Endothelial cell of umbilical vein (primary cell): Measurements from ENCODE around the gene FHOD3. TPM values are rescaled to one million over a fixed set of nuclear protein-coding genes. Genes with fewer than 3 reads are reported as not detected.

ENCODE experiments used
- BruUV-seq: library from RNA; stranded (reverse); fragments of 400-500 nt; replicated peaks from 2 replicates; lab custom pipeline; 2021; lab: Mats Ljungman, UMichigan
- CTCF ChIA-PET: fragments of 300-600, 350-600 bp; sonication (Branson Sonifier 250); formaldehyde crosslinking; loops from one replicate; lab custom pipeline; 2021; ENCODE audit warnings: antibody characterized with exemption, inconsistent platforms; lab: Charles Lee
- POLR2A ChIA-PET: fragments of 300-600, 350-600 bp; sonication (Branson Sonifier 250); formaldehyde crosslinking; loops from one replicate; lab custom pipeline; 2021; ENCODE audit warnings: antibody characterized with exemption, inconsistent platforms; lab: Charles Lee
- DNase-seq: peaks from one replicate; pipeline ENCODE4 v3.0.0-alpha.2; 2011; ENCODE audit warnings: low read depth, low spot score
- FAIRE-seq: peaks from 2 replicates; lab custom pipeline; 2011; peaks lifted over from hg19 to GRCh38; lab: Jason Lieb, UNC
- H2AFZ ChIP-seq: 2 replicates; pipeline ENCODE4 v1.6.0; 2012; ENCODE audit warnings: low read depth, low read length, control low read depth, inconsistent platforms
- H3K27ac ChIP-seq: 2 replicates; pipeline ENCODE4 v1.5.1; 2011; ENCODE audit warnings: low read depth, mild to moderate bottlenecking, control low read depth, low read length, moderate library complexity; ENCODE audit not compliant: insufficient read depth
- H3K27me3 ChIP-seq, 2 experiments: 2 replicates each; pipeline versions ENCODE4 v1.6.0 to v1.6.1; 2011; ENCODE audit warnings: low read length in 2 of 2, mixed read lengths in 1 of 2; ENCODE audit not compliant: control insufficient read depth in 2 of 2, insufficient read depth in 2 of 2
- H3K36me3 ChIP-seq, 2 experiments: 2 replicates in 1 of 2; 3 replicates in 1 of 2; pipeline ENCODE4 v1.5.1; 2011; ENCODE audit warnings: low read length in 2 of 2, mild to moderate bottlenecking in 1 of 2, moderate library complexity in 1 of 2; ENCODE audit not compliant: control insufficient read depth in 2 of 2, insufficient read depth in 2 of 2; ENCODE audit errors: extremely low read depth in 1 of 2
- H3K4me1 ChIP-seq: 3 replicates; pipeline ENCODE4 v1.5.1; 2011; ENCODE audit warnings: mild to moderate bottlenecking, low read length; ENCODE audit not compliant: control insufficient read depth, insufficient read depth; ENCODE audit errors: extremely low read depth
- H3K4me2 ChIP-seq: 2 replicates; pipeline ENCODE4 v1.6.1; 2011; ENCODE audit warnings: low read length, control low read depth, mixed read lengths; ENCODE audit not compliant: insufficient read depth
- H3K4me3 ChIP-seq, 3 experiments: fragments of 200-600 bp in 1 of 3; sonication (generic), shearing (Covaris generic) in 1 of 3; replicated peaks in 1 of 3; 2 replicates each; pipeline ENCODE4 v1.5.1; 2011 to 2016; ENCODE audit warnings: control low read depth in 3 of 3, low read length in 3 of 3, mild to moderate bottlenecking in 2 of 3, inconsistent platforms in 1 of 3, low read depth in 1 of 3, moderate library complexity in 1 of 3; ENCODE audit not compliant: insufficient read depth in 1 of 3
- H3K79me2 ChIP-seq: 2 replicates; pipeline ENCODE4 v1.6.0; 2012; ENCODE audit warnings: low read length, inconsistent platforms; ENCODE audit not compliant: control insufficient read depth, insufficient read depth
- H3K9ac ChIP-seq: replicated peaks from 2 replicates; pipeline ENCODE3; 2011; ENCODE audit warnings: low read length, control low read depth; ENCODE audit not compliant: insufficient read depth; ENCODE audit errors: extremely low read depth
- H3K9me1 ChIP-seq: replicated peaks from 3 replicates; pipeline ENCODE4 v1.6.0; 2011; ENCODE audit warnings: mild to moderate bottlenecking, low read length; ENCODE audit not compliant: control insufficient read depth, insufficient read depth; ENCODE audit errors: extremely low read depth
- H3K9me3 ChIP-seq: replicated peaks from 2 replicates; pipeline ENCODE4 v1.5.1; 2012; ENCODE audit warnings: low read length, inconsistent platforms; ENCODE audit not compliant: control insufficient read depth, insufficient read depth
- H4K20me1 ChIP-seq: replicated peaks from 2 replicates; pipeline ENCODE3; 2011; ENCODE audit warnings: mild to moderate bottlenecking, low read length; ENCODE audit not compliant: control insufficient read depth, insufficient read depth; ENCODE audit errors: extremely low read depth
- FOS ChIP-seq: IDR thresholded peaks from 2 replicates; pipeline ENCODE4 v1.6.1; 2011; ENCODE audit warnings: mild to moderate bottlenecking, low read length, moderate library complexity, borderline replicate concordance; ENCODE audit not compliant: insufficient read depth
- GATA2 ChIP-seq: IDR thresholded peaks from 2 replicates; pipeline ENCODE4 v1.7.0; 2011; ENCODE audit warnings: low read depth, mild to moderate bottlenecking, moderate library complexity, mixed read lengths, low read length; ENCODE audit not compliant: insufficient read length, insufficient read depth
- JUN ChIP-seq: IDR thresholded peaks from 2 replicates; pipeline ENCODE4 v1.6.1; 2011; ENCODE audit warnings: borderline replicate concordance, low read depth; ENCODE audit not compliant: insufficient read length, insufficient read depth
- MAX ChIP-seq: IDR thresholded peaks from 2 replicates; pipeline ENCODE4 v1.6.1; 2011; ENCODE audit not compliant: insufficient read depth, insufficient read length
- MYC ChIP-seq: IDR thresholded peaks from one replicate; pipeline ENCODE4 v1.6.1; 2011; ENCODE audit warnings: mild to moderate bottlenecking, low read depth, low read length
- POLR2AphosphoS5 ChIP-seq: IDR thresholded peaks from 2 replicates; pipeline ENCODE4 v1.6.1; 2012; ENCODE audit warnings: low read depth, mild to moderate bottlenecking, control low read depth, low read length, moderate library complexity; ENCODE audit not compliant: insufficient read depth
- dilution Hi-C: fragments of 300-500 bp; cut with MboI; formaldehyde crosslinking; loops from one replicate; pipeline ENCODE4 v1.15.0; 2019; ENCODE audit warnings: low sequenced_read_pairs; ENCODE audit not compliant: extremely low pct_ligation_motif_present
- intact Hi-C: fragments of 100-400 bp; cut with micrococcal nuclease; formaldehyde crosslinking; loops from one replicate; pipeline ENCODE4 v1.10.0; 2022
- polyA plus RNA-seq, 4 experiments: library from polyadenylated mRNA; depleted of rRNA in 3 of 4; stranded (reverse) in 3 of 4; unstranded in 1 of 4; fragments of >200 nt; gene quantifications; 2 replicates each; pipeline versions ENCODE4 v1.2.1 to v1.2.3, GENCODE V29; 2011 to 2012; ENCODE audit warnings: missing spikeins in 1 of 4
- total RNA-seq: library from RNA; stranded (reverse); gene quantifications from 2 replicates; pipeline ENCODE4 v1.2.3, GENCODE V29; 2021
- TF ChIP-seq, protein P1 (sequence below), 2 donors: IDR thresholded peaks; 1 replicate in 1 of 2; 2 replicates in 1 of 2; pipeline ENCODE4 v1.5.1; 2011; ENCODE audit warnings: low read length in 2 of 2, mild to moderate bottlenecking in 2 of 2, moderate library complexity in 2 of 2, control low read depth in 1 of 2, inconsistent platforms in 1 of 2, low read depth in 1 of 2; ENCODE audit not compliant: insufficient read depth in 1 of 2; ENCODE audit errors: extremely low read depth in 1 of 2

The FHOD3 gene
- total and polyA plus RNA-seq, 2 donors (not counting 3 experiments of a cell fraction or from before 2014, with no cell fraction given) = 0.06 to 1.5 TPM

DNA sequence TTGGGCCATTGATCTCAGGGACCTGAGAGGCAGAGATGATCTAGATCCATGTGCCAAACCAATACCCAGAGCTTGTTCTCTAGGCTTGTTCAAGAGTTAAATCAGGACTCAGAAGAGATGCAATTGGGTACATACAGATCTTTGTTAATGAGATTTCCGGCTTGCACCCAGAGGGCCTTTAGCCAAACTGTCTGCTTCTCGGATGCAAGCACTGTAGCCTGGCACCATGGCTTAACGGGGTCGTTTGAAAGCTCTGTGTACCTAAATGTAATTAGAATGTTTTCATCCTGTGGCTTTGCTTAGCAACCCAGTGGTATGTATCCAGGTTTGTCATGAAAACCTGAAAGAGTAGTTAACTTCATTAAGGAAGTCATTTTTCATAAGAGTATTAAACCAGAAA is 437.1 kb downstream of the FHOD3 start:
- H3K4me3 ChIP-seq = no peak overlapping the region
- intact Hi-C loops = no loop called here
- H3K4me2 ChIP-seq = no peak overlapping the region
- no peaks in the 10 kb centered on the region for H3K9me1 ChIP-seq
- H3K27me3 ChIP-seq = no peaks in the 10 kb centered on the region
- dilution Hi-C loops = no loop called here
- no peaks in the 10 kb centered on the region for H3K36me3 ChIP-seq
- no TSS peak for BruUV-seq
- TF ChIP-seq MAX (no peak), JUN (no peak), GATA2 (no peak), FOS (no peak), POLR2AphosphoS5 (no peak), MYC (no peak)
- TF ChIP-seq, protein P1, sequence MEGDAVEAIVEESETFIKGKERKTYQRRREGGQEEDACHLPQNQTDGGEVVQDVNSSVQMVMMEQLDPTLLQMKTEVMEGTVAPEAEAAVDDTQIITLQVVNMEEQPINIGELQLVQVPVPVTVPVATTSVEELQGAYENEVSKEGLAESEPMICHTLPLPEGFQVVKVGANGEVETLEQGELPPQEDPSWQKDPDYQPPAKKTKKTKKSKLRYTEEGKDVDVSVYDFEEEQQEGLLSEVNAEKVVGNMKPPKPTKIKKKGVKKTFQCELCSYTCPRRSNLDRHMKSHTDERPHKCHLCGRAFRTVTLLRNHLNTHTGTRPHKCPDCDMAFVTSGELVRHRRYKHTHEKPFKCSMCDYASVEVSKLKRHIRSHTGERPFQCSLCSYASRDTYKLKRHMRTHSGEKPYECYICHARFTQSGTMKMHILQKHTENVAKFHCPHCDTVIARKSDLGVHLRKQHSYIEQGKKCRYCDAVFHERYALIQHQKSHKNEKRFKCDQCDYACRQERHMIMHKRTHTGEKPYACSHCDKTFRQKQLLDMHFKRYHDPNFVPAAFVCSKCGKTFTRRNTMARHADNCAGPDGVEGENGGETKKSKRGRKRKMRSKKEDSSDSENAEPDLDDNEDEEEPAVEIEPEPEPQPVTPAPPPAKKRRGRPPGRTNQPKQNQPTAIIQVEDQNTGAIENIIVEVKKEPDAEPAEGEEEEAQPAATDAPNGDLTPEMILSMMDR (IDR thresholded peaks at IDR 0.05; ENCODE audit: extremely low read depth in 1 of 2, insufficient read depth in 1 of 2, low read depth in 1 of 2, low read length in 2 of 2) = no peak
- FAIRE-seq = no peak
- H3K79me2 ChIP-seq = no peaks in the 10 kb centered on the region
- H3K9me3 ChIP-seq = no peaks in the 10 kb centered on the region
- ChIA-PET POLR2A (no interaction called here), CTCF (interaction anchor here (0.9 kb wide), 1 partner anchor 15 kb away, joined by 3 read pairs; no protein-coding TSS in a partner anchor)
- no peak overlapping the region for H3K27ac ChIP-seq
- no peak for DNase-seq
- no peak overlapping the region for H3K9ac ChIP-seq
- H4K20me1 ChIP-seq = no peaks in the 10 kb centered on the region
- H3K4me1 ChIP-seq = no peaks in the 10 kb centered on the region
- H2AFZ ChIP-seq = no peak overlapping the region
